HepG2 (cell line): ENCODE measurements around the gene C22orf15. TPM values are rescaled to one million over a fixed set of nuclear protein-coding genes. Genes with fewer than 3 reads are reported as not detected.
A peak's percentile ranks its signal among the peaks of the same experiment; 100 is the strongest.

ENCODE experiments used
- AKAP8 ChIP-seq: sonication (generic); formaldehyde crosslinking; IDR thresholded peaks from 2 replicates; pipeline ENCODE4 v1.5.1; 2020; ENCODE audit warnings: mild to moderate bottlenecking, missing genetic modification reagents
- DMAP1 ChIP-seq: IDR thresholded peaks from 2 replicates; pipeline ENCODE4 v1.6.1; 2016
- ELF4 ChIP-seq: sonication (generic); formaldehyde crosslinking; IDR thresholded peaks from 2 replicates; pipeline ENCODE4 v1.5.0; 2020; ENCODE audit warnings: missing genetic modification reagents, mild to moderate bottlenecking, moderate library complexity, borderline replicate concordance
- KDM3A ChIP-seq: IDR thresholded peaks from 2 replicates; pipeline ENCODE4 v1.6.1; 2018; ENCODE audit warnings: low read depth, missing compliant biosample characterization
- ZNF609 ChIP-seq: sonication (generic); formaldehyde crosslinking; IDR thresholded peaks from 2 replicates; pipeline ENCODE4 v1.4.0; 2020; ENCODE audit warnings: mild to moderate bottlenecking, missing genetic modification reagents, borderline replicate concordance
- ZNF724P ChIP-seq: sonication (generic); formaldehyde crosslinking; IDR thresholded peaks from 2 replicates; pipeline ENCODE4 v1.8.0; 2022; ENCODE audit warnings: missing genetic modification reagents, borderline replicate concordance
- polyA plus RNA-seq, 8 experiments: library from polyadenylated mRNA; depleted of rRNA in 3 of 8; stranded (reverse) in 7 of 8; unstranded in 1 of 8; fragments of >200 nt; fragmentation: Illumina TruSeq in 4 of 8; extraction: Trizol in 4 of 8; gene quantifications; 2 replicates each; pipeline versions ENCODE4 v1.2.1 to v1.2.3, GENCODE V29; 2011 to 2016; ENCODE audit warnings: low read depth in 4 of 8, missing spikeins in 1 of 8, mixed read lengths in 1 of 8; ENCODE audit not compliant: insufficient read depth in 1 of 8
- total RNA-seq, 5 experiments: library from RNA; depleted of rRNA; stranded (reverse); fragments of >200 nt; fragmentation: Illumina TruSeq; extraction: Trizol; gene quantifications; 2 replicates each; pipeline ENCODE4 v1.2.3, GENCODE V29; 2016; ENCODE audit warnings: low read depth in 1 of 5
- TF ChIP-seq, protein P1 (sequence below): sonication (generic); formaldehyde crosslinking; IDR thresholded peaks from 2 replicates; pipeline ENCODE4 v1.4.0; 2020; ENCODE audit warnings: mild to moderate bottlenecking, missing genetic modification reagents

The C22orf15 gene
- total and polyA plus RNA-seq, 2 of the 13 experiments (the other 11 are each of a cell fraction or from before 2014, with no cell fraction given): not detected

DNA sequence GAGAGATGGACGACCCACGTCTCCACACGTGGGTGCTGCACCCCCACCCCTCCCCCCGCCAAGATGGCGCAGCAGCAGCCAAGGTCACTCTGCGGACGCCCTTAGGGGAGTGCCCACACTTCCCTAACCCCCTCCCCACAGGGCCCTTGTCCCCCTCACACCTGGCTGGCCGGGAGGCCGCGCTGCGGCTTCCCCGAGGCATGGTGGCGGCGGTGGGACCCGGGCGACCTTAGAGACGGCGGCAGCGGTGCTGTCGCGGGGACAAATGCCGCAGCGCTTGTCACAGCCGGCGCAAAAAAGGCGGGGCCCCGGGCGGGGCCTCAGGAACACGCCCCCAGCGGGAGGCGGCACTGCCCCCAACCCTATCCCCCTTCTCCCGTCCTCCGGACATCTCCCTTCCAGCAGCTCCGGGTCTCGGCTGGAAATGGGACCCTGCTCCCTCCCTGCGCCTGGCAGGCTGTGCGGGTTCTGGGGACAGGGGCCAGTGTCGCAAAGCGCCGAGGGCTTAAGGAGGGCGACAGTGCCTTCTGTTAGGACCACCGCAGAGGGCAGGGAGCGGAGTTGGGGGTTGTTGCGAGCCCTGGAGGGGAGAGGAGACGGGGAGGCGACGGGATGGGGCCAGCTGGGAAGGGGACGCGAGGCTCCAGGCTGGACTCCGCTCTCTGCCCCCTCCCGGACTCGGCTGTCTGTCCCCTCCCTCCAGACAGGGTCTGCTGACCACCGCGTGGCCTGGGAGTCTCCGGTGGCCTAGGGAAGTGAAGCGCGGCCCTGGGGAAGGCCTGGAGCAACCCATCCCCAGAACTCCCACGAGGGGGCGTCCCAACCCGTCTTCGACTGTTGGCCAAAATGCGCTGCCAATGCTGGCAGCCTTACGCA lies 5.1 kb downstream of the C22orf15 start, which contains the start of gene CHCHD10 (continued):
- TF ChIP-seq ZNF609 (CRISPR knock-in tag) (peak; percentile 53), DMAP1 (no peak; the same call in 1 of the 2 replicates), AKAP8 (CRISPR knock-in tag) (no peak; the same call in 1 of the 2 replicates), ZNF724P (CRISPR knock-in tag) (peak; percentile 62; the same call in 1 of the 2 replicates), ELF4 (CRISPR knock-in tag) (no peak), KDM3A (CRISPR knock-in tag) (0 out of 2 replicates have a peak, but pooled peaks have one; percentile 25)
- TF ChIP-seq, protein P1, sequence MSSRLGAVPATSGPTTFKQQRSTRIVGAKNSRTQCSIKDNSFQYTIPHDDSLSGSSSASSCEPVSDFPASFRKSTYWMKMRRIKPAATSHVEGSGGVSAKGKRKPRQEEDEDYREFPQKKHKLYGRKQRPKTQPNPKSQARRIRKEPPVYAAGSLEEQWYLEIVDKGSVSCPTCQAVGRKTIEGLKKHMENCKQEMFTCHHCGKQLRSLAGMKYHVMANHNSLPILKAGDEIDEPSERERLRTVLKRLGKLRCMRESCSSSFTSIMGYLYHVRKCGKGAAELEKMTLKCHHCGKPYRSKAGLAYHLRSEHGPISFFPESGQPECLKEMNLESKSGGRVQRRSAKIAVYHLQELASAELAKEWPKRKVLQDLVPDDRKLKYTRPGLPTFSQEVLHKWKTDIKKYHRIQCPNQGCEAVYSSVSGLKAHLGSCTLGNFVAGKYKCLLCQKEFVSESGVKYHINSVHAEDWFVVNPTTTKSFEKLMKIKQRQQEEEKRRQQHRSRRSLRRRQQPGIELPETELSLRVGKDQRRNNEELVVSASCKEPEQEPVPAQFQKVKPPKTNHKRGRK (CRISPR knock-in tag): no peak
